Activated CD4-positive, alpha-beta T cell treated with anti-CD3 and anti-CD28 coated beads, Interleukin-2, amount 50 U/mL, for 48 hours (primary cell): ENCODE results near the gene ARHGEF28.

ENCODE experiments used
- DNase-seq, 2 experiments: peaks; one replicate each; pipeline ENCODE4 v3.0.0-alpha.2; 2020

ARHGEF28 gene

GRCh38 chr5:73663161-73663859 is 37.3 kb downstream of the ARHGEF28 start:
- DNase-seq: no peak

- DNase-seq: no peak
These were observed 37.9 kb downstream of the ARHGEF28 start for GRCh38 chr5:73663860-73664240.

- no peak for DNase-seq
These were observed 38.8 kb downstream of the ARHGEF28 start for GRCh38 chr5:73664796-73665195.

- DNase-seq: no peak
These were observed 40.9 kb downstream of the ARHGEF28 start for GRCh38 chr5:73666891-73667290.

GRCh38 chr5:73668017-73668416 is 42.0 kb downstream of the ARHGEF28 start:
- DNase-seq: no peak

GRCh38 chr5:73668486-73669111 is 42.6 kb downstream of the ARHGEF28 start:
- no peak for DNase-seq

GRCh38 chr5:73670731-73671130 is 44.7 kb downstream of the ARHGEF28 start:
- no peak for DNase-seq

- DNase-seq: no peak
These were observed 46.1 kb downstream of the ARHGEF28 start for GRCh38 chr5:73672132-73672531.

- DNase-seq: no peak
These were observed 47.2 kb downstream of the ARHGEF28 start for GRCh38 chr5:73673161-73673591.

- no peak for DNase-seq
These were observed 48.6 kb downstream of the ARHGEF28 start for GRCh38 chr5:73674669-73675004.

GRCh38 chr5:73678322-73678740 is 52.3 kb downstream of the ARHGEF28 start:
- no peak for DNase-seq

- DNase-seq: no peak
These were observed 52.8 kb downstream of the ARHGEF28 start for GRCh38 chr5:73678807-73679206.

GRCh38 chr5:73682176-73682575 is 56.2 kb downstream of the ARHGEF28 start:
- no peak for DNase-seq

GRCh38 chr5:73684691-73685090 is 58.7 kb downstream of the ARHGEF28 start:
- no peak for DNase-seq

- no peak for DNase-seq
These were observed 60.9 kb downstream of the ARHGEF28 start for GRCh38 chr5:73686912-73687311.

- no peak for DNase-seq
These were observed 61.4 kb downstream of the ARHGEF28 start for GRCh38 chr5:73687357-73687756.

- DNase-seq: no peak
These were observed 64.0 kb downstream of the ARHGEF28 start for GRCh38 chr5:73690015-73690414.

GRCh38 chr5:73691302-73692080 is 65.5 kb downstream of the ARHGEF28 start:
- no peak for DNase-seq

- no peak for DNase-seq
These were observed 66.2 kb downstream of the ARHGEF28 start for GRCh38 chr5:73692166-73692640.

GRCh38 chr5:73692981-73693380 is 67.0 kb downstream of the ARHGEF28 start:
- DNase-seq: no peak

- DNase-seq: no peak
These were observed 67.6 kb downstream of the ARHGEF28 start for GRCh38 chr5:73693573-73694061.

- DNase-seq: peak in 1 of 2 experiments; percentile 5
These were observed 68.1 kb downstream of the ARHGEF28 start for GRCh38 chr5:73694089-73694488.

- no peak for DNase-seq
These were observed 72.0 kb downstream of the ARHGEF28 start for GRCh38 chr5:73698011-73698410.

- DNase-seq: no peak
These were observed 75.6 kb downstream of the ARHGEF28 start for GRCh38 chr5:73701566-73701965.
